Gastrocnemius medialis (tissue), 4 donors: ENCODE results near the gene MYO7A.

ENCODE experiments used
- POLR2A ChIP-seq, 2 donors: fragments of 450-650 bp; IDR thresholded peaks; one replicate each; pipeline ENCODE4 v1.6.1; 2017; ENCODE audit warnings: antibody characterized with exemption in 2 of 2, mild to moderate bottlenecking in 2 of 2, moderate library complexity in 2 of 2
- TF ChIP-seq, protein P1 (sequence below), 5 experiments: fragments of 450-650 bp in 3 of 5; fragments of 200-600 bp in 2 of 5; sonication (generic) in 2 of 5; IDR thresholded peaks in 4 of 5; conservative IDR thresholded peaks in 1 of 5; 1 replicate in 4 of 5; 2 replicates in 1 of 5; pipeline ENCODE4 v1.5.1; 2016 to 2019; ENCODE audit warnings: antibody characterized with exemption in 5 of 5, mild to moderate bottlenecking in 3 of 5, moderate library complexity in 3 of 5

DNA sequence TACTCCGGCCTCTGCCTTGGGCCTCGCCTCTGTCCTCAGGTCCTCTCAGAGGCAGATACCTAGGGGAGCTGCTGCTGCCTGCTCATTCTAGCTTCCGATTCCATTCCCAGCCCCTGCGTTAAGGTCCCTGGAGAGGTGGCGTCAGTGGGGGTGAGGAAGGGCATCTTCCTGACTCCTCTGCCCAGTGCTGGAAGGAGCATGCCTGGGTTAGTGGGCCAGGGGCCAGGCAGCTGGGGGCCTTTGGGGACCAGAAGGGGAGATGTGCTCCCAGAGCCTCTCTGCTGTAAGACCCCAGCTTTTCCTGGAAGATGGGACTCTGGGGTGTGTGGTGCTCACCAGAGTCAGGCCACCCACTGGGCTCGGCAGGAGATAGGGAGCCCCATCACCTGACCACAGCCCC lies 3.6 kb upstream of the MYO7A start:
- TF ChIP-seq, protein P1, sequence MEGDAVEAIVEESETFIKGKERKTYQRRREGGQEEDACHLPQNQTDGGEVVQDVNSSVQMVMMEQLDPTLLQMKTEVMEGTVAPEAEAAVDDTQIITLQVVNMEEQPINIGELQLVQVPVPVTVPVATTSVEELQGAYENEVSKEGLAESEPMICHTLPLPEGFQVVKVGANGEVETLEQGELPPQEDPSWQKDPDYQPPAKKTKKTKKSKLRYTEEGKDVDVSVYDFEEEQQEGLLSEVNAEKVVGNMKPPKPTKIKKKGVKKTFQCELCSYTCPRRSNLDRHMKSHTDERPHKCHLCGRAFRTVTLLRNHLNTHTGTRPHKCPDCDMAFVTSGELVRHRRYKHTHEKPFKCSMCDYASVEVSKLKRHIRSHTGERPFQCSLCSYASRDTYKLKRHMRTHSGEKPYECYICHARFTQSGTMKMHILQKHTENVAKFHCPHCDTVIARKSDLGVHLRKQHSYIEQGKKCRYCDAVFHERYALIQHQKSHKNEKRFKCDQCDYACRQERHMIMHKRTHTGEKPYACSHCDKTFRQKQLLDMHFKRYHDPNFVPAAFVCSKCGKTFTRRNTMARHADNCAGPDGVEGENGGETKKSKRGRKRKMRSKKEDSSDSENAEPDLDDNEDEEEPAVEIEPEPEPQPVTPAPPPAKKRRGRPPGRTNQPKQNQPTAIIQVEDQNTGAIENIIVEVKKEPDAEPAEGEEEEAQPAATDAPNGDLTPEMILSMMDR (IDR thresholded peaks at IDR 0.05 in 4 of 5, conservative IDR thresholded peaks at IDR 0.05 in 1 of 5) = no peak
- no peak for TF ChIP-seq POLR2A (IDR thresholded peaks at IDR 0.05)
